Liver (tissue), 9 donors: ENCODE data around the gene ZNF655. TPM values are rescaled to one million over a fixed set of nuclear protein-coding genes. Genes with fewer than 3 reads are reported as not detected.

Experiments
- DNase-seq: peaks from one replicate; pipeline ENCODE4 v3.0.0-alpha.2; 2017; ENCODE audit warnings: low spot score
- H3K27ac ChIP-seq, 2 donors: one replicate each; pipeline ENCODE4 v1.7.0; 2013; ENCODE audit warnings: inconsistent platforms in 2 of 2, low read length in 2 of 2, control low read depth in 1 of 2, low read depth in 1 of 2, mild to moderate bottlenecking in 1 of 2
- H3K27me3 ChIP-seq, 4 donors: one replicate each; pipeline versions ENCODE4 v1.6.1 to v1.7.0; 2013; ENCODE audit warnings: low read length in 3 of 4, inconsistent platforms in 1 of 4, mild to moderate bottlenecking in 1 of 4, moderate library complexity in 1 of 4; ENCODE audit not compliant: control insufficient read depth in 4 of 4, insufficient read depth in 4 of 4
- H3K36me3 ChIP-seq, 4 donors: one replicate each; pipeline versions ENCODE4 v1.6.1 to v1.7.0; 2013; ENCODE audit warnings: low read length in 3 of 4, mild to moderate bottlenecking in 3 of 4, low read depth in 1 of 4, moderate library complexity in 1 of 4; ENCODE audit not compliant: control insufficient read depth in 4 of 4, insufficient read depth in 3 of 4
- H3K4me1 ChIP-seq, 4 donors: one replicate each; pipeline versions ENCODE4 v1.6.1 to v1.7.0; 2013; ENCODE audit warnings: low read length in 3 of 4, mild to moderate bottlenecking in 3 of 4, moderate library complexity in 1 of 4; ENCODE audit not compliant: control insufficient read depth in 4 of 4, insufficient read depth in 4 of 4
- H3K4me3 ChIP-seq, 3 donors: one replicate each; pipeline versions ENCODE4 v1.6.1 to v1.7.0; 2013; ENCODE audit warnings: low read length in 3 of 3, control low read depth in 1 of 3, low read depth in 1 of 3, mild to moderate bottlenecking in 1 of 3
- H3K9ac ChIP-seq, 2 donors: one replicate each; pipeline ENCODE4 v1.7.0; 2013; ENCODE audit warnings: low read length in 2 of 2, mild to moderate bottlenecking in 2 of 2, moderate library complexity in 2 of 2, control low read depth in 1 of 2, low read depth in 1 of 2
- H3K9me3 ChIP-seq, 4 donors: one replicate each; pipeline versions ENCODE4 v1.6.1 to v1.7.0; 2013; ENCODE audit warnings: low read length in 3 of 4; ENCODE audit not compliant: control insufficient read depth in 4 of 4
- FOXA1 ChIP-seq: IDR thresholded peaks from 2 replicates; pipeline ENCODE4 v1.6.1; 2016; ENCODE audit warnings: antibody characterized with exemption
- FOXA2 ChIP-seq: IDR thresholded peaks from 2 replicates; pipeline ENCODE4 v1.6.1; 2016; ENCODE audit warnings: antibody characterized with exemption
- GABPA ChIP-seq, 2 donors: IDR thresholded peaks in 1 of 2; conservative IDR thresholded peaks in 1 of 2; 2 replicates each; pipeline ENCODE4 v1.6.1; 2016; ENCODE audit warnings: antibody characterized with exemption in 2 of 2, mild to moderate bottlenecking in 1 of 2, moderate library complexity in 1 of 2
- HNF4A ChIP-seq, 2 donors: conservative IDR thresholded peaks; 2 replicates each; pipeline ENCODE4 v1.6.1; 2016; ENCODE audit warnings: antibody characterized with exemption in 2 of 2, mild to moderate bottlenecking in 2 of 2
- HNF4G ChIP-seq: IDR thresholded peaks from 2 replicates; pipeline ENCODE4 v1.6.1; 2016; ENCODE audit warnings: antibody characterized with exemption
- JUND ChIP-seq, 2 donors: IDR thresholded peaks; 2 replicates each; pipeline ENCODE4 v1.6.1; 2016; ENCODE audit warnings: antibody characterized with exemption in 2 of 2
- NR2F2 ChIP-seq: IDR thresholded peaks from 2 replicates; pipeline ENCODE4 v1.6.1; 2016; ENCODE audit warnings: antibody characterized with exemption
- RAD21 ChIP-seq, 2 donors: IDR thresholded peaks; 2 replicates each; pipeline ENCODE4 v1.6.1; 2016; ENCODE audit warnings: antibody characterized with exemption in 2 of 2, mild to moderate bottlenecking in 2 of 2
- SP1 ChIP-seq: IDR thresholded peaks from 2 replicates; pipeline ENCODE4 v1.6.1; 2018; ENCODE audit warnings: antibody characterized with exemption, mild to moderate bottlenecking
- TAF1 ChIP-seq: conservative IDR thresholded peaks from 2 replicates; pipeline ENCODE4 v1.6.1; 2016; ENCODE audit warnings: antibody characterized with exemption, mild to moderate bottlenecking
- YY1 ChIP-seq: IDR thresholded peaks from 2 replicates; pipeline ENCODE4 v1.6.1; 2016; ENCODE audit warnings: antibody characterized with exemption, mild to moderate bottlenecking
- WGBS: extraction: QIAGEN DNeasy Blood & Tissue Kit; methylation state at CpG from one replicate; pipeline ENCODE4 v1.1.7; 2013; 5-methylcytosine and 5-hydroxymethylcytosine counted together
- polyA plus RNA-seq, 2 donors: library from polyadenylated mRNA; stranded (reverse) in 1 of 2; unstranded in 1 of 2; fragments of 200-250 nt in 1 of 2; fragments of >200 nt in 1 of 2; fragmentation: Nextera tagmentation in 1 of 2; extraction: Ambion mirVana in 1 of 2; gene quantifications; one replicate each; pipeline versions ENCODE4 v1.2.1 to v1.2.3, GENCODE V29; 2013 to 2015
- total RNA-seq, 2 donors: library from RNA; depleted of rRNA; stranded (reverse); fragments of >200 nt; gene quantifications; one replicate each; pipeline ENCODE4 v1.2.3, GENCODE V29; 2014
- TF ChIP-seq, protein P1 (sequence below): IDR thresholded peaks from 2 replicates; pipeline ENCODE4 v1.6.1; 2016; ENCODE audit warnings: antibody characterized with exemption
- TF ChIP-seq, protein P2 (sequence below): IDR thresholded peaks from 2 replicates; pipeline ENCODE4 v1.6.1; 2016; ENCODE audit warnings: antibody characterized with exemption, mild to moderate bottlenecking
- TF ChIP-seq, protein P3 (sequence below): IDR thresholded peaks from 2 replicates; pipeline ENCODE4 v1.6.1; 2016; ENCODE audit warnings: antibody characterized with exemption
- TF ChIP-seq, protein P4 (sequence below): IDR thresholded peaks from 2 replicates; pipeline ENCODE4 v1.6.1; 2016; ENCODE audit warnings: antibody characterized with exemption
- donor health status: healthy.
- donor health status: healthy.
- donor health status: healthy.
- donor health status: healthy.
- donor health status: healthy.

The ZNF655 gene
- total and polyA plus RNA-seq, 4 donors, result 15.9 to 59.7 (median 32.4) TPM

GRCh38 chr7:99624484-99624883, 66.0 kb downstream of the ZNF655 start:
- Histone ChIP-seq H3K4me3 (no peak overlapping the region), H3K9ac (no peak overlapping the region), H3K27me3 (no peaks in the 10 kb centered on the region), H3K9me3 (no peaks in the 10 kb centered on the region), H3K36me3 (peaks cover 12 to 91% (median 76%) of the 10 kb centered on the region in 4 donors), H3K27ac (no peak overlapping the region), H3K4me1 (no peaks in the 10 kb centered on the region)
- WGBS, result 86% methylated on average over 16 of the region's 16 CpGs
- no peak for TF ChIP-seq TAF1
- no peak for TF ChIP-seq HNF4A (conservative IDR thresholded peaks at IDR 0.05)
- TF ChIP-seq, protein P1, sequence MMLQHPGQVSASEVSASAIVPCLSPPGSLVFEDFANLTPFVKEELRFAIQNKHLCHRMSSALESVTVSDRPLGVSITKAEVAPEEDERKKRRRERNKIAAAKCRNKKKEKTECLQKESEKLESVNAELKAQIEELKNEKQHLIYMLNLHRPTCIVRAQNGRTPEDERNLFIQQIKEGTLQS, result no peak
- TF ChIP-seq NR2F2, result no peak
- no peak for TF ChIP-seq JUND (IDR thresholded peaks at IDR 0.05)
- TF ChIP-seq, protein P2, sequence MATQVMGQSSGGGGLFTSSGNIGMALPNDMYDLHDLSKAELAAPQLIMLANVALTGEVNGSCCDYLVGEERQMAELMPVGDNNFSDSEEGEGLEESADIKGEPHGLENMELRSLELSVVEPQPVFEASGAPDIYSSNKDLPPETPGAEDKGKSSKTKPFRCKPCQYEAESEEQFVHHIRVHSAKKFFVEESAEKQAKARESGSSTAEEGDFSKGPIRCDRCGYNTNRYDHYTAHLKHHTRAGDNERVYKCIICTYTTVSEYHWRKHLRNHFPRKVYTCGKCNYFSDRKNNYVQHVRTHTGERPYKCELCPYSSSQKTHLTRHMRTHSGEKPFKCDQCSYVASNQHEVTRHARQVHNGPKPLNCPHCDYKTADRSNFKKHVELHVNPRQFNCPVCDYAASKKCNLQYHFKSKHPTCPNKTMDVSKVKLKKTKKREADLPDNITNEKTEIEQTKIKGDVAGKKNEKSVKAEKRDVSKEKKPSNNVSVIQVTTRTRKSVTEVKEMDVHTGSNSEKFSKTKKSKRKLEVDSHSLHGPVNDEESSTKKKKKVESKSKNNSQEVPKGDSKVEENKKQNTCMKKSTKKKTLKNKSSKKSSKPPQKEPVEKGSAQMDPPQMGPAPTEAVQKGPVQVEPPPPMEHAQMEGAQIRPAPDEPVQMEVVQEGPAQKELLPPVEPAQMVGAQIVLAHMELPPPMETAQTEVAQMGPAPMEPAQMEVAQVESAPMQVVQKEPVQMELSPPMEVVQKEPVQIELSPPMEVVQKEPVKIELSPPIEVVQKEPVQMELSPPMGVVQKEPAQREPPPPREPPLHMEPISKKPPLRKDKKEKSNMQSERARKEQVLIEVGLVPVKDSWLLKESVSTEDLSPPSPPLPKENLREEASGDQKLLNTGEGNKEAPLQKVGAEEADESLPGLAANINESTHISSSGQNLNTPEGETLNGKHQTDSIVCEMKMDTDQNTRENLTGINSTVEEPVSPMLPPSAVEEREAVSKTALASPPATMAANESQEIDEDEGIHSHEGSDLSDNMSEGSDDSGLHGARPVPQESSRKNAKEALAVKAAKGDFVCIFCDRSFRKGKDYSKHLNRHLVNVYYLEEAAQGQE, result no peak
- no peak for TF ChIP-seq FOXA1
- no peak for TF ChIP-seq SP1
- no peak for TF ChIP-seq HNF4G
- TF ChIP-seq GABPA (IDR thresholded peaks at IDR 0.05 in 1 of 2, conservative IDR thresholded peaks at IDR 0.05 in 1 of 2), result no peak
- no peak for DNase-seq

GRCh38 chr7:99625321-99625720, 66.9 kb downstream of the ZNF655 start:
- H3K4me3 ChIP-seq, result no peak overlapping the region
- H3K9me3 ChIP-seq, result no peaks in the 10 kb centered on the region
- no peak for DNase-seq
- TF ChIP-seq, protein P3, sequence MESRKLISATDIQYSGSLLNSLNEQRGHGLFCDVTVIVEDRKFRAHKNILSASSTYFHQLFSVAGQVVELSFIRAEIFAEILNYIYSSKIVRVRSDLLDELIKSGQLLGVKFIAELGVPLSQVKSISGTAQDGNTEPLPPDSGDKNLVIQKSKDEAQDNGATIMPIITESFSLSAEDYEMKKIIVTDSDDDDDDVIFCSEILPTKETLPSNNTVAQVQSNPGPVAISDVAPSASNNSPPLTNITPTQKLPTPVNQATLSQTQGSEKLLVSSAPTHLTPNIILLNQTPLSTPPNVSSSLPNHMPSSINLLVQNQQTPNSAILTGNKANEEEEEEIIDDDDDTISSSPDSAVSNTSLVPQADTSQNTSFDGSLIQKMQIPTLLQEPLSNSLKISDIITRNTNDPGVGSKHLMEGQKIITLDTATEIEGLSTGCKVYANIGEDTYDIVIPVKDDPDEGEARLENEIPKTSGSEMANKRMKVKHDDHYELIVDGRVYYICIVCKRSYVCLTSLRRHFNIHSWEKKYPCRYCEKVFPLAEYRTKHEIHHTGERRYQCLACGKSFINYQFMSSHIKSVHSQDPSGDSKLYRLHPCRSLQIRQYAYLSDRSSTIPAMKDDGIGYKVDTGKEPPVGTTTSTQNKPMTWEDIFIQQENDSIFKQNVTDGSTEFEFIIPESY, result no peak
- TF ChIP-seq HNF4A (conservative IDR thresholded peaks at IDR 0.05), result no peak
- 89% methylated on average over 5 of the region's 5 CpGs for WGBS
- no peaks in the 10 kb centered on the region for H3K27me3 ChIP-seq
- no peak overlapping the region for H3K27ac ChIP-seq
- H3K36me3 ChIP-seq, result peaks cover 13 to 91% (median 77%) of the 10 kb centered on the region in 4 donors
- H3K4me1 ChIP-seq, result no peaks in the 10 kb centered on the region
- H3K9ac ChIP-seq, result no peak overlapping the region

DNA sequence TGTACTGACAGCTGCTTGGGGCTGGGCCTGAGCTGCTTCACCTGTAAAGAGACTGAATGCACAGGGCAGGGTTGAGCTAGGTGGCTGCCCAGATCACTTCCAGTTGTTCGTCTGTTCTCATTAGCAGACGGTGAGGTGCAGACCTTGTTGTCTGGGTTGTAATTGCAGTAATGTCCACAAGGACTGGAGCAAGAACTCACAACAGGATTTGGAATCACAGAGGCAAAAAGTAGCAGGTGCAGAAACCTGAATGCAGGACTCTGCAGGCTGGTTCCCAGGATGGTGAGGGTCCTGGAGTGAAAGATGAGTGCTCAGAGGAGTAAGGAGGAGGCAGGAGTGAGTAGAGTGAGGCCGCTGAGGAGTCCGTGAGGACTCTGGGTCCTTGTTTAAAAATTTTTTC, 67.5 kb downstream of the ZNF655 start:
- no peaks in the 10 kb centered on the region for H3K9me3 ChIP-seq
- no peak overlapping the region for H3K4me3 ChIP-seq
- peaks cover 13 to 95% (median 77%) of the 10 kb centered on the region in 4 donors for H3K36me3 ChIP-seq
- no peak overlapping the region for H3K9ac ChIP-seq
- no peaks in the 10 kb centered on the region for H3K4me1 ChIP-seq
- no peak overlapping the region for H3K27ac ChIP-seq
- TF ChIP-seq RAD21 (IDR thresholded peaks at IDR 0.05) (no peak), HNF4G (no peak), TAF1 (no peak), YY1 (no peak), GABPA (IDR thresholded peaks at IDR 0.05 in 1 of 2, conservative IDR thresholded peaks at IDR 0.05 in 1 of 2) (no peak), FOXA1 (no peak), FOXA2 (no peak), HNF4A (conservative IDR thresholded peaks at IDR 0.05) (no peak), SP1 (no peak), JUND (IDR thresholded peaks at IDR 0.05) (no peak)
- TF ChIP-seq, protein P1, result no peak
- TF ChIP-seq, protein P3, result no peak
- TF ChIP-seq, protein P2, result no peak
- TF ChIP-seq, protein P4, sequence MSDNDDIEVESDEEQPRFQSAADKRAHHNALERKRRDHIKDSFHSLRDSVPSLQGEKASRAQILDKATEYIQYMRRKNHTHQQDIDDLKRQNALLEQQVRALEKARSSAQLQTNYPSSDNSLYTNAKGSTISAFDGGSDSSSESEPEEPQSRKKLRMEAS, result no peak
- no peak for DNase-seq
- 97% methylated on average over 4 of the region's 4 CpGs for WGBS
- H3K27me3 ChIP-seq, result no peaks in the 10 kb centered on the region
